H1 (cell line): ENCODE results near the gene RBM42. TPM values are rescaled to one million over a fixed set of nuclear protein-coding genes. Genes with fewer than 3 reads are reported as not detected.

Experiments
- CTCF ChIA-PET: fragments of 300-600 bp; sonication (Branson Sonifier 250); formaldehyde crosslinking; loops from one replicate; lab custom pipeline; 2021; ENCODE audit not compliant: partially characterized antibody; lab: Charles Lee
- POLR2A ChIA-PET: fragments of 300-600 bp; sonication (Branson Sonifier 250); formaldehyde crosslinking; loops from one replicate; lab custom pipeline; 2021; ENCODE audit warnings: inconsistent platforms; ENCODE audit not compliant: partially characterized antibody; lab: Charles Lee
- DNase-seq, 2 experiments: peaks; one replicate each; pipeline versions ENCODE4 v3.0.0 to v3.0.0-alpha.2; 2010 to 2022; ENCODE audit warnings: low spot score in 2 of 2, low read depth in 1 of 2, mixed read lengths in 1 of 2
- FAIRE-seq: peaks from 2 replicates; lab custom pipeline; 2011; peaks lifted over from hg19 to GRCh38; lab: Jason Lieb, UNC
- H2AFZ ChIP-seq: 2 replicates; pipeline ENCODE4 v1.8.1; 2012; ENCODE audit warnings: low read length, inconsistent platforms
- H2AK5ac ChIP-seq: 2 replicates; pipeline ENCODE4 v1.6.1; 2013; ENCODE audit warnings: low read depth, low read length
- H2BK120ac ChIP-seq: replicated peaks from 2 replicates; pipeline ENCODE3; 2013; ENCODE audit warnings: low read depth, low read length, inconsistent platforms
- H2BK12ac ChIP-seq: 2 replicates; pipeline ENCODE4 v1.6.1; 2013; ENCODE audit warnings: low read depth, low read length
- H2BK15ac ChIP-seq: 2 replicates; pipeline ENCODE4 v1.6.1; 2013; ENCODE audit warnings: low read length
- H2BK20ac ChIP-seq: 2 replicates; pipeline ENCODE4 v1.6.1; 2013; ENCODE audit warnings: low read length
- H2BK5ac ChIP-seq: 2 replicates; pipeline ENCODE4 v1.6.1; 2013; ENCODE audit warnings: low read depth, low read length
- H3K14ac ChIP-seq: 2 replicates; pipeline ENCODE4 v1.6.1; 2013; ENCODE audit warnings: inconsistent platforms; ENCODE audit not compliant: insufficient read length
- H3K18ac ChIP-seq: 2 replicates; pipeline ENCODE4 v1.6.1; 2013; ENCODE audit warnings: low read length; ENCODE audit errors: extremely low read depth
- H3K23ac ChIP-seq: 2 replicates; pipeline ENCODE4 v1.6.1; 2013; ENCODE audit warnings: inconsistent platforms; ENCODE audit not compliant: insufficient read length
- H3K23me2 ChIP-seq: 2 replicates; pipeline ENCODE4 v1.6.1; 2013; ENCODE audit warnings: low read depth, low read length
- H3K27ac ChIP-seq: 2 replicates; pipeline ENCODE4 v1.6.1; 2011; ENCODE audit warnings: low read depth, low read length, inconsistent platforms
- H3K27me3 ChIP-seq, 4 experiments: replicated peaks in 1 of 4; 1 replicate in 1 of 4; 2 replicates in 3 of 4; pipeline versions ENCODE4 v1.6.1 to v1.8.1; 2011 to 2013; ENCODE audit warnings: low read length in 3 of 4, mild to moderate bottlenecking in 3 of 4, inconsistent platforms in 2 of 4, mixed read lengths in 2 of 4, moderate library complexity in 1 of 4; ENCODE audit not compliant: control insufficient read depth in 3 of 4, insufficient read depth in 3 of 4; ENCODE audit errors: extremely low read depth in 1 of 4
- H3K36me3 ChIP-seq, 4 experiments: 2 replicates each; pipeline versions ENCODE4 v1.6.1 to v1.8.1; 2011 to 2013; ENCODE audit warnings: mild to moderate bottlenecking in 4 of 4, low read length in 3 of 4, moderate library complexity in 2 of 4, control low read depth in 1 of 4, inconsistent platforms in 1 of 4; ENCODE audit not compliant: insufficient read depth in 4 of 4, control insufficient read depth in 2 of 4
- H3K4ac ChIP-seq: replicated peaks from 2 replicates; pipeline ENCODE3; 2013; ENCODE audit warnings: low read length, low read depth, mixed read lengths, inconsistent platforms; ENCODE audit not compliant: insufficient read length
- H3K4me1 ChIP-seq, 4 experiments: replicated peaks in 1 of 4; 1 replicate in 1 of 4; 2 replicates in 3 of 4; pipeline versions ENCODE4 v1.6.1 to v1.8.1; 2011 to 2013; ENCODE audit warnings: low read length in 3 of 4, inconsistent platforms in 2 of 4, mixed read lengths in 1 of 4; ENCODE audit not compliant: insufficient read depth in 4 of 4, control insufficient read depth in 3 of 4
- H3K4me2 ChIP-seq, 2 experiments: 2 replicates each; pipeline versions ENCODE4 v1.6.1 to v1.8.1; 2011 to 2013; ENCODE audit warnings: low read depth in 2 of 2, low read length in 2 of 2, control low read depth in 1 of 2, inconsistent platforms in 1 of 2, mild to moderate bottlenecking in 1 of 2; ENCODE audit not compliant: insufficient read depth in 1 of 2
- H3K4me3 ChIP-seq, 4 experiments: fragments of 200-600, 300-600 bp in 1 of 4; sonication (generic), shearing (Covaris generic), sonication (Bioruptor Twin) in 1 of 4; 2 replicates each; pipeline versions ENCODE4 v1.5.1 to v1.8.1; 2011 to 2016; ENCODE audit warnings: low read length in 4 of 4, low read depth in 3 of 4, control low read depth in 2 of 4, inconsistent platforms in 2 of 4, mild to moderate bottlenecking in 2 of 4, mixed read lengths in 1 of 4, moderate library complexity in 1 of 4; ENCODE audit not compliant: insufficient read depth in 2 of 4; ENCODE audit errors: extremely low read depth in 1 of 4
- H3K56ac ChIP-seq: replicated peaks from 2 replicates; pipeline ENCODE3; 2013; ENCODE audit warnings: low read depth, mild to moderate bottlenecking, mixed read lengths, low read length, inconsistent platforms; ENCODE audit not compliant: insufficient read length
- H3K79me1 ChIP-seq: 2 replicates; pipeline ENCODE4 v1.6.1; 2013; ENCODE audit warnings: low read depth, low read length, control low read depth
- H3K79me2 ChIP-seq, 2 experiments: 2 replicates each; pipeline versions ENCODE4 v1.6.1 to v1.8.1; 2012 to 2013; ENCODE audit warnings: low read length in 2 of 2, mild to moderate bottlenecking in 2 of 2, inconsistent platforms in 1 of 2; ENCODE audit not compliant: insufficient read depth in 2 of 2, control insufficient read depth in 1 of 2
- H3K9ac ChIP-seq, 4 experiments: replicated peaks in 1 of 4; 1 replicate in 1 of 4; 2 replicates in 3 of 4; pipeline versions ENCODE4 v1.6.1 to v1.8.1; 2011 to 2013; ENCODE audit warnings: low read depth in 3 of 4, low read length in 3 of 4, control low read depth in 2 of 4, mild to moderate bottlenecking in 2 of 4, moderate library complexity in 2 of 4, inconsistent platforms in 1 of 4; ENCODE audit errors: extremely low read depth in 1 of 4
- H3K9me3 ChIP-seq, 2 experiments: 2 replicates each; pipeline versions ENCODE4 v1.6.1 to v1.8.1; 2012 to 2013; ENCODE audit warnings: mild to moderate bottlenecking in 2 of 2, moderate library complexity in 2 of 2, control low read depth in 1 of 2, inconsistent platforms in 1 of 2, low read depth in 1 of 2, low read length in 1 of 2, mixed read lengths in 1 of 2; ENCODE audit not compliant: insufficient read depth in 2 of 2
- H4K20me1 ChIP-seq, 2 experiments: replicated peaks in 1 of 2; 2 replicates each; pipeline versions ENCODE3 to v1.8.1; 2011 to 2013; ENCODE audit warnings: inconsistent platforms in 2 of 2, low read length in 2 of 2, mild to moderate bottlenecking in 1 of 2; ENCODE audit not compliant: insufficient read depth in 2 of 2, control insufficient read depth in 1 of 2
- H4K5ac ChIP-seq: 2 replicates; pipeline ENCODE4 v1.6.1; 2013; ENCODE audit warnings: low read length, low read depth, mixed read lengths, inconsistent platforms; ENCODE audit not compliant: insufficient read length
- H4K8ac ChIP-seq: 2 replicates; pipeline ENCODE4 v1.8.0; 2013; ENCODE audit warnings: mild to moderate bottlenecking, moderate library complexity, low read length, inconsistent platforms; ENCODE audit not compliant: insufficient read depth; ENCODE audit errors: extremely low read depth
- H4K91ac ChIP-seq: replicated peaks from 2 replicates; pipeline ENCODE3; 2013; ENCODE audit warnings: low read length, mixed read lengths, inconsistent platforms; ENCODE audit not compliant: insufficient read length
- ASH2L ChIP-seq: fragments of 200-600, 300-600 bp; sonication (generic); IDR thresholded peaks from one replicate; pipeline ENCODE4 v1.7.1; 2017; ENCODE audit warnings: low read length
- BCL11A ChIP-seq, 2 experiments: IDR thresholded peaks; one replicate each; pipeline ENCODE4 v1.6.1; 2011; ENCODE audit warnings: low read depth in 2 of 2, low read length in 2 of 2, mild to moderate bottlenecking in 2 of 2
- BRCA1 ChIP-seq: IDR thresholded peaks from 2 replicates; pipeline ENCODE4 v1.6.1; 2012; ENCODE audit warnings: low read depth, low read length, improper control_type of control experiment
- CTBP2 ChIP-seq: IDR thresholded peaks from 2 replicates; pipeline ENCODE4 v1.7.0; 2011; ENCODE audit warnings: borderline replicate concordance, mild to moderate bottlenecking, moderate library complexity, mixed read lengths, low read length; ENCODE audit not compliant: insufficient read depth, insufficient read length
- FOSL1 ChIP-seq: IDR thresholded peaks from 2 replicates; pipeline ENCODE4 v1.6.1; 2011; ENCODE audit warnings: mild to moderate bottlenecking, low read depth, low read length, moderate library complexity; ENCODE audit not compliant: insufficient read depth
- NANOG ChIP-seq: IDR thresholded peaks from 2 replicates; pipeline ENCODE4 v1.6.1; 2011; ENCODE audit warnings: low read length, low read depth, mild to moderate bottlenecking, inconsistent platforms; ENCODE audit not compliant: insufficient read depth, poor library complexity, severe bottlenecking
- RAD21 ChIP-seq, 2 experiments: IDR thresholded peaks in 1 of 2; conservative IDR thresholded peaks in 1 of 2; 2 replicates each; pipeline ENCODE4 v1.6.1; 2011; ENCODE audit warnings: low read depth in 2 of 2, low read length in 2 of 2, improper control_type of control experiment in 1 of 2, inconsistent platforms in 1 of 2, mild to moderate bottlenecking in 1 of 2, moderate library complexity in 1 of 2
- SIRT6 ChIP-seq: IDR thresholded peaks from one replicate; pipeline ENCODE4 v1.7.1; 2012; ENCODE audit warnings: low read length, inconsistent platforms
- TBP ChIP-seq: IDR thresholded peaks from 2 replicates; pipeline ENCODE4 v1.6.1; 2011; ENCODE audit warnings: low read depth, low read length, improper control_type of control experiment
- WGBS, 2 experiments: shearing (Covaris generic) in 1 of 2; methylation state at CpG; one replicate each; pipeline versions ENCODE4 v1.1.6 to v1.1.7; 2013 to 2015; ENCODE audit warnings: low lambda C conversion rate in 2 of 2, mixed read lengths in 2 of 2, inconsistent platforms in 1 of 2, low coverage in 1 of 2, missing lambda C conversion rate in 1 of 2; ENCODE audit not compliant: insufficient replicate concordance in 2 of 2, insufficient coverage in 1 of 2, insufficient read length in 1 of 2; ENCODE audit errors: extremely low coverage in 1 of 2, missing lambda C conversion rate in 1 of 2; 5-methylcytosine and 5-hydroxymethylcytosine counted together
- polyA plus RNA-seq, 7 experiments: library from polyadenylated mRNA; depleted of rRNA in 3 of 7; stranded (reverse) in 5 of 7; unstranded in 2 of 7; fragments of >200 nt in 5 of 7; fragments of 200-250 nt in 2 of 7; gene quantifications; 1 replicate in 5 of 7; 2 replicates in 1 of 7; 4 replicates in 1 of 7; pipeline versions ENCODE4 v1.2.1 to v1.2.3, GENCODE V29; 2011 to 2013; ENCODE audit warnings: missing spikeins in 2 of 7, mixed read lengths in 2 of 7
- total RNA-seq: library from RNA; stranded (reverse); fragmentation: NEBNext Ultra II Directional; extraction: Animal tissue kit (Norgen Biotek cat#: 25700); gene quantifications from 2 replicates; pipeline ENCODE4 v1.2.1, GENCODE V29; 2021
- TF ChIP-seq, protein P1 (sequence below): IDR thresholded peaks from 2 replicates; pipeline ENCODE4 v1.6.1; 2012; ENCODE audit warnings: inconsistent platforms
- TF ChIP-seq, protein P2 (sequence below): IDR thresholded peaks from 2 replicates; pipeline ENCODE4 v1.6.1; 2012; ENCODE audit warnings: low read length, inconsistent platforms

The RBM42 gene
- total and polyA plus RNA-seq, 2 of the 8 experiments (the other 6 are each of a cell fraction or from before 2014, with no cell fraction given): 59.8 to 80.8 TPM

DNA sequence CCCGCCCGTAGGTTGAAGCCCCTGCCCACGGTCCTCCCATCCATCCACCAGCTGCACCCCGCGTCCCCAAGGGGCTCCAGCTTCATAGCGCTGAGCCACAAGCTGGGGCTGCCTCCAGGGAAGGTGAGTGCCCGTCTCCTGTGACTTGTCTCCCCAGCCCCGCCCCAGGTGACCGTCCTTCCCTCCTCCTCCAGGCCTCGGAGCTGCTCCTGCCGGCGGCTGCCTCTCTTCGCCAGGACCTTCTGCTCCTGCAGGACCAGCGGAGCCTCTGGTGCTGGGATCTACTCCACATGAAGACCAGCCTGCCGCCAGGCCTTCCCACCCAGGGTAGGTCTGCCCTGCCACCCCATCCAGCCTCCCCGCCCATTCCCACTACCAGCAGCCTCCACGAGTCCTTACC is 8.8 kb upstream of the RBM42 start:
- Histone ChIP-seq H3K9ac (no peak overlapping the region), H2AK5ac (no peak overlapping the region), H4K20me1 (peaks cover 0 to 5% of the 10 kb centered on the region in 2 experiments), H2AFZ (no peak overlapping the region), H3K79me1 (no peaks in the 10 kb centered on the region), H3K56ac (no peak overlapping the region), H2BK5ac (no peak overlapping the region), H4K91ac (no peak overlapping the region), H2BK20ac (no peak overlapping the region), H3K4me1 (no peaks in the 10 kb centered on the region), H3K23ac (no peak overlapping the region), H3K4me3 (no peak overlapping the region), H3K4me2 (no peak overlapping the region), H2BK12ac (no peak overlapping the region), H2BK120ac (no peak overlapping the region), H4K8ac (no peak overlapping the region), H3K36me3 (peaks cover 4 to 15% (median 8%) of the 10 kb centered on the region in 4 experiments; a peak in 5 of 8 replicates), H3K9me3 (no peaks in the 10 kb centered on the region), H3K27ac (no peak overlapping the region), H2BK15ac (no peak overlapping the region), H4K5ac (no peak overlapping the region), H3K23me2 (no peaks in the 10 kb centered on the region), H3K4ac (no peak overlapping the region), H3K14ac (no peak overlapping the region), H3K27me3 (no peaks in the 10 kb centered on the region), H3K18ac (no peak overlapping the region), H3K79me2 (no peaks in the 10 kb centered on the region)
- POLR2A ChIA-PET: interaction anchor here (1.7 kb wide), 1 partner anchor 18 kb away, joined by 6 read pairs; no protein-coding TSS in a partner anchor
- WGBS, 2 experiments: 92% methylated on average over 13 of the region's 17 CpGs; no CpG with 5 or more reads in 1 of the 2 experiments
- DNase-seq (no peak), FAIRE-seq (no peak)
- CTCF ChIA-PET: interaction anchor here (1.1 to 1.5 kb wide), 2 partner anchors 10 to 64 kb away, joined by 3 read pairs; no protein-coding TSS in a partner anchor
- TF ChIP-seq SIRT6 (no peak), ASH2L (no peak), TBP (no peak), BRCA1 (no peak), CTBP2 (no peak), NANOG (no peak), RAD21 (IDR thresholded peaks at IDR 0.05 in 1 of 2, conservative IDR thresholded peaks at IDR 0.05 in 1 of 2; ENCODE audit: low read depth in 2 of 2, low read length in 2 of 2) (no peak), FOSL1 (no peak), BCL11A (IDR thresholded peaks at IDR 0.05; ENCODE audit: low read depth in 2 of 2, low read length in 2 of 2) (no peak)
- TF ChIP-seq, protein P1, sequence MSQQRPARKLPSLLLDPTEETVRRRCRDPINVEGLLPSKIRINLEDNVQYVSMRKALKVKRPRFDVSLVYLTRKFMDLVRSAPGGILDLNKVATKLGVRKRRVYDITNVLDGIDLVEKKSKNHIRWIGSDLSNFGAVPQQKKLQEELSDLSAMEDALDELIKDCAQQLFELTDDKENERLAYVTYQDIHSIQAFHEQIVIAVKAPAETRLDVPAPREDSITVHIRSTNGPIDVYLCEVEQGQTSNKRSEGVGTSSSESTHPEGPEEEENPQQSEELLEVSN: no peak
- TF ChIP-seq, protein P2, sequence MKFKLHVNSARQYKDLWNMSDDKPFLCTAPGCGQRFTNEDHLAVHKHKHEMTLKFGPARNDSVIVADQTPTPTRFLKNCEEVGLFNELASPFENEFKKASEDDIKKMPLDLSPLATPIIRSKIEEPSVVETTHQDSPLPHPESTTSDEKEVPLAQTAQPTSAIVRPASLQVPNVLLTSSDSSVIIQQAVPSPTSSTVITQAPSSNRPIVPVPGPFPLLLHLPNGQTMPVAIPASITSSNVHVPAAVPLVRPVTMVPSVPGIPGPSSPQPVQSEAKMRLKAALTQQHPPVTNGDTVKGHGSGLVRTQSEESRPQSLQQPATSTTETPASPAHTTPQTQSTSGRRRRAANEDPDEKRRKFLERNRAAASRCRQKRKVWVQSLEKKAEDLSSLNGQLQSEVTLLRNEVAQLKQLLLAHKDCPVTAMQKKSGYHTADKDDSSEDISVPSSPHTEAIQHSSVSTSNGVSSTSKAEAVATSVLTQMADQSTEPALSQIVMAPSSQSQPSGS: no peak
